PFSK-1 (cell line): ENCODE data around the gene SLC4A7.

Source experiments
- FOXP2 ChIP-seq: optimal IDR thresholded peaks from 2 replicates; pipeline ENCODE3; 2011; ENCODE audit warnings: borderline replicate concordance, control low read depth, inconsistent platforms; ENCODE audit not compliant: insufficient read depth; ENCODE audit errors: extremely low read length, extremely low read depth
- POLR2AphosphoS5 ChIP-seq: IDR thresholded peaks from 2 replicates; pipeline ENCODE4 v1.6.1; 2012; ENCODE audit warnings: low read depth, mild to moderate bottlenecking, control low read depth, low read length, moderate library complexity
- SIN3A ChIP-seq: IDR thresholded peaks from 2 replicates; pipeline ENCODE4 v1.6.1; 2012; ENCODE audit warnings: mild to moderate bottlenecking, low read length, moderate library complexity, borderline replicate concordance; ENCODE audit not compliant: insufficient read depth
- TAF1 ChIP-seq: IDR thresholded peaks from 2 replicates; pipeline ENCODE4 v1.6.1; 2012; ENCODE audit warnings: low read length, control low read depth, borderline replicate concordance; ENCODE audit not compliant: insufficient read depth
- TF ChIP-seq, protein P1 (sequence below), 2 experiments: IDR thresholded peaks; 2 replicates each; pipeline versions ENCODE4 v1.6.1 to v1.8.0; 2011 to 2012; ENCODE audit warnings: low read depth in 2 of 2, low read length in 2 of 2, control low read depth in 1 of 2, inconsistent platforms in 1 of 2, mild to moderate bottlenecking in 1 of 2, moderate library complexity in 1 of 2; ENCODE audit not compliant: insufficient read depth in 1 of 2

The SLC4A7 gene

DNA sequence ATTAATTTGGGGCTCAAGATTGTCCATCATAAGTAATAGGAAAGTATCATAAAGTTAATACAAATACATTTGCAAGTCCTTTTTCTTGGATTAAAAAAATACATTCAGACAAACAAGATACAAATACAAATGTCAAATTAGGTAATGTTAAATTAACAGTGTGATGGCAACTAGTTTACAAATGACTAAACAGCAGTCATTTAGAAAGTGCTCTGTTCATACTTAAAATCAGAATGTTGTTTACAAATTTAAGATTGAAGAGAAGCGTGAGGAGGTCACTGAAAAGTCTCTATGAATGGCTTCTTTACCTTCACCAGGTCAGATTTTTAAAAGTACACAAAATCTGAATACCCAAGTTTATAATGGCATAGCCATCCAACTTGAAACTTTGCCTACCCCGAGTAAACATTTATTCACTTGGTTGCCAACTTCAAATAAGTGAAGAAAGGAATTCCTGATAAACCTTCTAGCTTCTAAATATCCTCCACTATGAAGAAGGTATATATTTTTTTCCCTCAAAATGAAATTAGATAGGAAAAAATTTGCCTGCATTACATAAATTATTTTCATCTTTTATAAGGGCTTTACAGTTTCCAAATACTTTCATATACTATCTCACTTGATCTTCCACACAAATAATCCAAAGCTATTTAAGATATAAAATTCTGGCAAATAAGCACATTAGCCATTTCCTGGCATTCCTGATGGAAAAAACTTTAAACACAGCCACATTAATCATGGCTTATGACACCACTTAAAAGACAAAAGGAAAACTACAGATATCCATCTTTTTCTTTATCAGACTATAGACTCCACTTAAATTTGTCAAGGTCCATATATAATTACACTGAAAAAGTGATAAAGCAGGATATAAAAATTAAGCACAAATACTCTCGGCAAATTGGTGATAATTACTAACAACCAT is 103.5 kb downstream of the SLC4A7 start:
- TF ChIP-seq FOXP2: no peak
- TF ChIP-seq SIN3A: no peak
- TF ChIP-seq TAF1: no peak
- no peak for TF ChIP-seq POLR2AphosphoS5
- TF ChIP-seq, protein P1, sequence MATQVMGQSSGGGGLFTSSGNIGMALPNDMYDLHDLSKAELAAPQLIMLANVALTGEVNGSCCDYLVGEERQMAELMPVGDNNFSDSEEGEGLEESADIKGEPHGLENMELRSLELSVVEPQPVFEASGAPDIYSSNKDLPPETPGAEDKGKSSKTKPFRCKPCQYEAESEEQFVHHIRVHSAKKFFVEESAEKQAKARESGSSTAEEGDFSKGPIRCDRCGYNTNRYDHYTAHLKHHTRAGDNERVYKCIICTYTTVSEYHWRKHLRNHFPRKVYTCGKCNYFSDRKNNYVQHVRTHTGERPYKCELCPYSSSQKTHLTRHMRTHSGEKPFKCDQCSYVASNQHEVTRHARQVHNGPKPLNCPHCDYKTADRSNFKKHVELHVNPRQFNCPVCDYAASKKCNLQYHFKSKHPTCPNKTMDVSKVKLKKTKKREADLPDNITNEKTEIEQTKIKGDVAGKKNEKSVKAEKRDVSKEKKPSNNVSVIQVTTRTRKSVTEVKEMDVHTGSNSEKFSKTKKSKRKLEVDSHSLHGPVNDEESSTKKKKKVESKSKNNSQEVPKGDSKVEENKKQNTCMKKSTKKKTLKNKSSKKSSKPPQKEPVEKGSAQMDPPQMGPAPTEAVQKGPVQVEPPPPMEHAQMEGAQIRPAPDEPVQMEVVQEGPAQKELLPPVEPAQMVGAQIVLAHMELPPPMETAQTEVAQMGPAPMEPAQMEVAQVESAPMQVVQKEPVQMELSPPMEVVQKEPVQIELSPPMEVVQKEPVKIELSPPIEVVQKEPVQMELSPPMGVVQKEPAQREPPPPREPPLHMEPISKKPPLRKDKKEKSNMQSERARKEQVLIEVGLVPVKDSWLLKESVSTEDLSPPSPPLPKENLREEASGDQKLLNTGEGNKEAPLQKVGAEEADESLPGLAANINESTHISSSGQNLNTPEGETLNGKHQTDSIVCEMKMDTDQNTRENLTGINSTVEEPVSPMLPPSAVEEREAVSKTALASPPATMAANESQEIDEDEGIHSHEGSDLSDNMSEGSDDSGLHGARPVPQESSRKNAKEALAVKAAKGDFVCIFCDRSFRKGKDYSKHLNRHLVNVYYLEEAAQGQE (IDR thresholded peaks at IDR 0.05; ENCODE audit: insufficient read depth in 1 of 2, low read depth in 2 of 2, low read length in 2 of 2): no peak

DNA sequence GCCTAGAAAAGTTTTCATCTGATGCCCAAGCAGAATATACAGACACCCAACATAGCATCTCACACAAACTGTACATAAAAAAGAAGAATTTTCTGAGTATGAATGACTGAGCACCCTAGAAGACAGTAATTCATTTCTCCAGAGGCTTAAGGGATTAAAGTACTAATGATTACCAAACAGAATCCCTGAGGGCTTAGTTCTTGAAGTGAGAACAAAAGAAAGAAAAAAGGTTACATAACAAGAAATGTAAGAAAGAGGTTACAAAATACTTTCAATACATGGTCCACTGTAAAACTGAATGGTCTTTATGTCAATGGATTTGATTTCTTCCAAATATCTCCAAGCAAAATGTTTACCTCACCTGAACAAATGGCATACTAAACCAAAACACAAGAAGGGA is 105.9 kb downstream of the SLC4A7 start:
- no peak for TF ChIP-seq FOXP2
- TF ChIP-seq POLR2AphosphoS5: no peak
- no peak for TF ChIP-seq SIN3A
- TF ChIP-seq, protein P1 (IDR thresholded peaks at IDR 0.05; ENCODE audit: insufficient read depth in 1 of 2, low read depth in 2 of 2, low read length in 2 of 2): no peak
- no peak for TF ChIP-seq TAF1

DNA sequence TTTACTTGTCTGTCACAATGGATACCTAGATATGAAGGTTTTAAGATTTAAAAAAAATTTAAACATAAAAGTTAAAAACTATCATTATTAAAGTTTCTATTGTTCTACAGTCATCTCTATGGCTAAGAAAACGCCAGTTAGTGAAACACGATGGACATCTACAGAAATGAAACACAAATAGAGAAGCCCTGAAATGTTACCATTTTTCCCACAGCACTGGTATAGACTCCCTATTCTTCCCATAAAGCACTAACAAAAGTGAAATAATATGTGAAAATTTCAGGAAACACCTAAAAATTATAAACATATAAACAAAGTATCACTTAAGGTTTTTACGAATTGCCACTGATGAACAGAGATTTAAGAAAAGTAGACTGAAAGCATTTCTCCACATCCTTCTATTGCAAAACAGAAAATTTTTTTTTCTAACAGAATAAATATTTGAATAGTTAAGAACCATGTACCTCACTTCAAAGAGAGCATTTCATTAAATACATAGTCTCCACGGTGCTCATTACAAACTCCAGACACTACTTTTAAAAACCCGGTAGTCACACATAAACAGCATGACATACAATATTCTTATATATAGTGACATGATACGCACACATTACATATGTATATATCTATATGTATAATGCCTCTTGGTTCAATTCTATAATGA is 107.9 kb downstream of the SLC4A7 start:
- TF ChIP-seq FOXP2: no peak
- no peak for TF ChIP-seq POLR2AphosphoS5
- TF ChIP-seq TAF1: no peak
- TF ChIP-seq, protein P1 (IDR thresholded peaks at IDR 0.05; ENCODE audit: insufficient read depth in 1 of 2, low read depth in 2 of 2, low read length in 2 of 2): no peak
- TF ChIP-seq SIN3A: no peak

DNA sequence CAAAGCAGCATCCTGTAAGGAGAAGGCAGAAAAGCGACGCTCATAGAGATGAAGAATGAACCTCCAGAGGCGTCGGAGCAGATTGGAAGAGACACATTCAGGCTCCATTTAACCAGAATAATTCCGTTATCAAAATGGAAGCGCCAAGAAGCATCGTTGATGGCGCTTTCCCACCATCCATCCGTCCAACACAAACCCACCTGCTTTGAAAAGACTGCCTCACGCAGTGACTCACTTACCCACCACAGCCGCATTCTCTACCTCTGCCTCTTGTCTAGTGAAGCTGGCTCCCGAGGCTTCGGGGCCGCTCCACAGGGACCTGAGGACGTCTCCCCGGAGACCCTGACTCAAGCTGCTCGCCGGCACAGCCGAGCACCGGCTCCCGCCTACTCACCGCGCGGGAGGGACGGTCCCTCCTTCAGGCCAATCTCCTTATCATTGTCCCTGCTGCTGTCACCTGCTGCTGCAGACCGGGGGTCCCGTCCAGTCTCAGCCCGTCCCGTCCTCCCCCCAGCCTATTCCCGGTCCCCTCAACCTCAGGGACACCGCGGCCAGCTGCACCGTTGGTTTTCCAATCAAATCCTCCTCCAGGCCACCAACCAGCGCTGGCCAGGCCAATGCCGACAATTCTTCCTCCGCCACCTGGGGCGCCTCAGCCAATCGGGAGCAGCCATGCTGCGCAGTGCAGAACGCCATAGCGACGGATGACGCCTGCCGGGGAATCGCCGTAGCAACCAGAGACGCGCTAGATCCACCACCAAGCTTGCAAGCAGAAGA is 115.2 kb downstream of the SLC4A7 start, which contains the start of gene NEK10:
NEK10 (minus strand) TSS at position 553 of the 777 bp plus-strand sequence. CDS start 16,501 bp downstream, outside the sequence.
- TF ChIP-seq, protein P1 (IDR thresholded peaks at IDR 0.05; ENCODE audit: insufficient read depth in 1 of 2, low read depth in 2 of 2, low read length in 2 of 2): no peak
- peak; percentile 96; the same call in 1 of the 2 replicates for TF ChIP-seq SIN3A
- no peak for TF ChIP-seq FOXP2
